Tibial nerve (tissue), 3 donors: ENCODE data around the gene TFE3.

Experiments used
- POLR2A ChIP-seq, 2 donors: fragments of 450-650 bp; IDR thresholded peaks; one replicate each; pipeline ENCODE4 v1.6.1; 2017; ENCODE audit warnings: antibody characterized with exemption in 2 of 2, mild to moderate bottlenecking in 2 of 2, moderate library complexity in 2 of 2
- TF ChIP-seq, protein P1 (sequence below), 5 experiments: fragments of 200-600 bp in 3 of 5; fragments of 450-650 bp in 2 of 5; sonication (generic) in 3 of 5; IDR thresholded peaks; one replicate each; pipeline ENCODE4 v1.5.1; 2016 to 2019; ENCODE audit warnings: antibody characterized with exemption in 5 of 5, mild to moderate bottlenecking in 3 of 5, moderate library complexity in 2 of 5

DNA sequence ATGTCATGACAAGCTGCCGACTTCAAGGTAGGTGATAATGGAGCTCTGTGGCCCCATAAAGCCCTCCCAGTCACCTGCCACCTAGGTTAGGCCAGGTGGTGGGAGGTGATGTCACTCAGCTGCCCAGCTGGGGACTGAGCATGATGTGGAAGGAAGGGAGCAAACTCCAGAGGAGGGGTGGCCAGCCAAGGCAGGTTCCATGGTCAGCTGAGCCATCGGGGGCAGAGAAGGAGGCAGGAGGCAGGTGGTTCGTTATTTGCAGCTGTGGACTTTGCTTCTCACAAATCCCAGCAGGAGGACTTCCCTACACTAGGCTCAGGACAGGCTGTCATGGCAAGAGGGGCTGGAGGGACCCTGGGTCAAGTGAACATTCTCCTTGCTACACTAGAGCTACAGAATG is 17.8 kb upstream of the TFE3 start:
- TF ChIP-seq, protein P1, sequence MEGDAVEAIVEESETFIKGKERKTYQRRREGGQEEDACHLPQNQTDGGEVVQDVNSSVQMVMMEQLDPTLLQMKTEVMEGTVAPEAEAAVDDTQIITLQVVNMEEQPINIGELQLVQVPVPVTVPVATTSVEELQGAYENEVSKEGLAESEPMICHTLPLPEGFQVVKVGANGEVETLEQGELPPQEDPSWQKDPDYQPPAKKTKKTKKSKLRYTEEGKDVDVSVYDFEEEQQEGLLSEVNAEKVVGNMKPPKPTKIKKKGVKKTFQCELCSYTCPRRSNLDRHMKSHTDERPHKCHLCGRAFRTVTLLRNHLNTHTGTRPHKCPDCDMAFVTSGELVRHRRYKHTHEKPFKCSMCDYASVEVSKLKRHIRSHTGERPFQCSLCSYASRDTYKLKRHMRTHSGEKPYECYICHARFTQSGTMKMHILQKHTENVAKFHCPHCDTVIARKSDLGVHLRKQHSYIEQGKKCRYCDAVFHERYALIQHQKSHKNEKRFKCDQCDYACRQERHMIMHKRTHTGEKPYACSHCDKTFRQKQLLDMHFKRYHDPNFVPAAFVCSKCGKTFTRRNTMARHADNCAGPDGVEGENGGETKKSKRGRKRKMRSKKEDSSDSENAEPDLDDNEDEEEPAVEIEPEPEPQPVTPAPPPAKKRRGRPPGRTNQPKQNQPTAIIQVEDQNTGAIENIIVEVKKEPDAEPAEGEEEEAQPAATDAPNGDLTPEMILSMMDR (IDR thresholded peaks at IDR 0.05): no peak
- TF ChIP-seq POLR2A (IDR thresholded peaks at IDR 0.05): no peak
